Adrenal gland (tissue), 12 donors: ENCODE data around the gene C1QB. TPM values are rescaled to one million over a fixed set of nuclear protein-coding genes. Genes with fewer than 3 reads are reported as not detected.

Experiments
- DNase-seq, 7 donors: peaks; one replicate each; pipeline ENCODE4 v3.0.0-alpha.2; 2019 to 2020
- H3K27ac ChIP-seq, 5 donors: fragments of 200-600 bp; sonication (generic) in 4 of 5; 1 replicate in 3 of 5; 2 replicates in 2 of 5; pipeline versions ENCODE4 v1.5.1 to v1.8.0; 2016 to 2020; ENCODE audit warnings: mild to moderate bottlenecking in 1 of 5
- H3K27me3 ChIP-seq: fragments of 200-600 bp; 2 replicates; pipeline ENCODE4 v1.8.0; 2021
- H3K36me3 ChIP-seq, 2 donors: fragments of 200-600 bp; replicated peaks in 1 of 2; 1 replicate in 1 of 2; 2 replicates in 1 of 2; pipeline versions ENCODE4 v1.5.1 to v1.8.0; 2018 to 2022
- H3K4me1 ChIP-seq, 2 donors: fragments of 200-600 bp; replicated peaks in 1 of 2; 1 replicate in 1 of 2; 2 replicates in 1 of 2; pipeline versions ENCODE4 v1.5.1 to v1.8.0; 2018 to 2021
- H3K4me3 ChIP-seq, 4 donors: fragments of 200-600 bp; sonication (generic) in 3 of 4; one replicate each; pipeline ENCODE4 v1.5.1; 2016 to 2018
- H3K9me3 ChIP-seq, 3 donors: fragments of 200-600 bp; sonication (generic) in 1 of 3; replicated peaks in 1 of 3; 1 replicate in 2 of 3; 2 replicates in 1 of 3; pipeline versions ENCODE4 v1.5.1 to v1.8.0; 2016 to 2021
- POLR2A ChIP-seq, 2 donors: fragments of 450-650 bp; IDR thresholded peaks; one replicate each; pipeline ENCODE4 v1.6.1; 2017; ENCODE audit warnings: antibody characterized with exemption in 2 of 2, mild to moderate bottlenecking in 2 of 2, moderate library complexity in 1 of 2
- WGBS, 4 donors: extraction: QIAGEN DNeasy Blood & Tissue Kit in 2 of 4; methylation state at CpG; one replicate each; pipeline versions ENCODE4 v1.1.5 to v1.1.7; 2013 to 2017; 5-methylcytosine and 5-hydroxymethylcytosine counted together
- intact Hi-C, 2 donors: fragments of 100-400 bp; cut with DNase I; formaldehyde crosslinking; loops; one replicate each; pipeline versions ENCODE4 v1.14.1 to v1.15.0; 2022 to 2023
- polyA plus RNA-seq, 3 donors: library from polyadenylated mRNA; stranded (reverse); fragments of 200-250 nt in 2 of 3; fragments of 350-450 nt in 1 of 3; fragmentation: Illumina TruSeq in 1 of 3; extraction: RNeasy Lipid Tissue Mini Kit (QIAGEN cat#74804) in 1 of 3; gene quantifications; one replicate each; pipeline ENCODE4 v1.2.3, GENCODE V29; 2013 to 2014
- total RNA-seq, 9 donors: library from RNA; depleted of rRNA in 4 of 9; stranded (reverse); fragments of >200 nt in 4 of 9; fragments of 120-200 nt in 1 of 9; fragmentation: NEBNext Ultra II Directional in 1 of 9; extraction: Animal tissue kit (Norgen Biotek cat#: 25700) in 1 of 9; gene quantifications; one replicate each; pipeline versions ENCODE4 v1.1.0 to v1.2.4, GENCODE V29; 2013 to 2023
- TF ChIP-seq, protein P1 (sequence below), 6 experiments: fragments of 450-650 bp in 4 of 6; fragments of 200-600 bp in 2 of 6; sonication (generic) in 1 of 6; IDR thresholded peaks; 1 replicate in 5 of 6; 2 replicates in 1 of 6; pipeline versions ENCODE4 v1.5.1 to v1.8.0; 2016 to 2021; ENCODE audit warnings: antibody characterized with exemption in 6 of 6, mild to moderate bottlenecking in 2 of 6, moderate library complexity in 1 of 6
- donor health status: healthy with polysubstance abuse.
- donor health status: Bipolar disorder and iron deficiency.
- donor health status: DM: yes; HTN: yes; CAD: no.
- donor health status: DM: no; HTN: no; CAD: no.
- donor health status: DM: no; HTN: no; CAD: no.
- donor health status: DM: yes; HTN: yes; CAD: no.

C1QB gene
- total and polyA plus RNA-seq, 12 donors = 55.5 to 1,914 (median 529) TPM

DNA sequence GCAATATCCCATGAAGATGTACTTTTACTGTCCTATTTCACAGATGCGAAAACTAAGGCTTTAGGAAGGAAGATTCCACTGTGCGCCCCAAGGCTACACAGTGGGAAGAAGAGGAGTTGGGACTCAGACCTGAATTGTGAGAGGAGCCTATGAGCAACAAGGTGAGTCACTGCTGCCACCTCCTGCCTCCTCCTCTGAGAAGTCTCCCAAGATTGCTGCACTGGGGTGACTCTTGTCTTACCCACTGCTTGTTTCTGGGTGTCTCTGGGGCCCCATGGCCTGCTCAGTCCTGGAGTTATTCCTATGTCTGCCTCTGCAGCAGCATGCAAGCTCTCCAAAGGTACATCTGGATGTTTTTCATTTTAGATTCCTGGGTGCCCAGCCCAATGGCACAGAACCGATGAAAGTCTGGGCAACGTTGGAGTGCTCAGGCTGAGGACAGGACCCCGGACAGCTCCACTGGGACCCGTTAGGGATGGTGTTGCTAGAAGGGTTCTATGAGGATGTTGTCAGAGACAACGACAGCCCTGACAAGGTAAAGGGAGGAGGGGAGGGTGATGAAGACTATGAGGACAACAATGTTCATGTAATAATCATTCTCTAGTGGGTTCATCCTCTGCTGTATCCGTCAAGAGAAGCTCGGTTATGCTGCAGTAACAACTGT, 27.6 kb upstream of the C1QB start:
- Histone ChIP-seq H3K4me3 (no peak overlapping the region), H3K27me3 (peaks cover 30% of the 10 kb centered on the region), H3K27ac (no peak overlapping the region), H3K9me3 (no peaks in the 10 kb centered on the region), H3K36me3 (no peaks in the 10 kb centered on the region), H3K4me1 (no peaks in the 10 kb centered on the region)
- no peak for DNase-seq
- TF ChIP-seq, protein P1, sequence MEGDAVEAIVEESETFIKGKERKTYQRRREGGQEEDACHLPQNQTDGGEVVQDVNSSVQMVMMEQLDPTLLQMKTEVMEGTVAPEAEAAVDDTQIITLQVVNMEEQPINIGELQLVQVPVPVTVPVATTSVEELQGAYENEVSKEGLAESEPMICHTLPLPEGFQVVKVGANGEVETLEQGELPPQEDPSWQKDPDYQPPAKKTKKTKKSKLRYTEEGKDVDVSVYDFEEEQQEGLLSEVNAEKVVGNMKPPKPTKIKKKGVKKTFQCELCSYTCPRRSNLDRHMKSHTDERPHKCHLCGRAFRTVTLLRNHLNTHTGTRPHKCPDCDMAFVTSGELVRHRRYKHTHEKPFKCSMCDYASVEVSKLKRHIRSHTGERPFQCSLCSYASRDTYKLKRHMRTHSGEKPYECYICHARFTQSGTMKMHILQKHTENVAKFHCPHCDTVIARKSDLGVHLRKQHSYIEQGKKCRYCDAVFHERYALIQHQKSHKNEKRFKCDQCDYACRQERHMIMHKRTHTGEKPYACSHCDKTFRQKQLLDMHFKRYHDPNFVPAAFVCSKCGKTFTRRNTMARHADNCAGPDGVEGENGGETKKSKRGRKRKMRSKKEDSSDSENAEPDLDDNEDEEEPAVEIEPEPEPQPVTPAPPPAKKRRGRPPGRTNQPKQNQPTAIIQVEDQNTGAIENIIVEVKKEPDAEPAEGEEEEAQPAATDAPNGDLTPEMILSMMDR (IDR thresholded peaks at IDR 0.05) = no peak
- no peak for TF ChIP-seq POLR2A (IDR thresholded peaks at IDR 0.05)
- intact Hi-C loops = no loop called here
- WGBS, 4 donors = 35 to 41% (median 38%) methylated on average over 9 of the region's 9 CpGs

GRCh38 chr1:22626237-22627157, 26.5 kb upstream of the C1QB start:
- Histone ChIP-seq H3K4me3 (no peak overlapping the region), H3K36me3 (no peaks in the 10 kb centered on the region), H3K9me3 (no peaks in the 10 kb centered on the region), H3K4me1 (no peaks in the 10 kb centered on the region), H3K27me3 (peaks cover 22% of the 10 kb centered on the region), H3K27ac (no peak overlapping the region)
- 25 to 51% (median 35%) methylated on average over 17 to 20 of the region's 20 CpGs for WGBS, 4 donors
- no peak for DNase-seq
- TF ChIP-seq POLR2A (IDR thresholded peaks at IDR 0.05) = no peak
- TF ChIP-seq, protein P1 (IDR thresholded peaks at IDR 0.05) = no peak
- intact Hi-C loops = no loop called here

DNA sequence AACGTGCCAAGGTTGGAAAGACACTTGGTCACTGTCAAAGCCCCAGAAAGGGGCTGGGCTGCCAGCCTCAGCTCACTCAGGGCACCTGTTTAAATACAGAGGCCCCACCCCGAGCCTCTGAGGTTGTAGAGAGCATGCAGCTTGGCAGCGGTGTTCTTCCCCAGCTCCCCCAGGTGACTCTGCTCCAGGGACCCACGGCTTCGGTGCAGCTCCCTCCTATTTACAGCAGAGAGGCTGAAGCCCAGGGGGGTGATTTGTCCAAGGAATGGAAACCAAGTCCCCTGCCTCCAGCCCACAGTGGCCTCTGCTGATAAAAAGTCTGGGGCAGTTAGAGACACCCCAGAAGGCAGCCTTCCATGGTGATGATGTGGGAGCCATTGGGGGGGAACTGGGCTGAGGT, 25.7 kb upstream of the C1QB start:
- Histone ChIP-seq H3K9me3 (no peaks in the 10 kb centered on the region), H3K27me3 (peaks cover 16% of the 10 kb centered on the region), H3K4me1 (no peaks in the 10 kb centered on the region), H3K27ac (no peak overlapping the region), H3K4me3 (no peak overlapping the region), H3K36me3 (no peaks in the 10 kb centered on the region)
- WGBS, 4 donors = 20 to 66% (median 64%) methylated on average over 1 to 5 of the region's 5 CpGs
- TF ChIP-seq POLR2A (IDR thresholded peaks at IDR 0.05) = no peak
- TF ChIP-seq, protein P1 (IDR thresholded peaks at IDR 0.05) = no peak
- no peak for DNase-seq
- intact Hi-C loops = no loop called here

- no peaks in the 10 kb centered on the region for H3K36me3 ChIP-seq
- H3K27me3 ChIP-seq = peaks cover 11% of the 10 kb centered on the region
- no peaks in the 10 kb centered on the region for H3K9me3 ChIP-seq
- H3K27ac ChIP-seq = no peak overlapping the region
- no peak for DNase-seq
- H3K4me3 ChIP-seq = no peak overlapping the region
- TF ChIP-seq POLR2A (IDR thresholded peaks at IDR 0.05) = no peak
- TF ChIP-seq, protein P1 (IDR thresholded peaks at IDR 0.05) = no peak
- 47 to 50% (median 50%) methylated on average over 11 of the region's 11 CpGs for WGBS, 4 donors
- no peaks in the 10 kb centered on the region for H3K4me1 ChIP-seq
- intact Hi-C loops = no loop called here
Observed at GRCh38 chr1:22628698-22629444, 24.2 kb upstream of the C1QB start.
